ENCODE results near the gene PPFIA3. TPM values are rescaled to one million over a fixed set of nuclear protein-coding genes. Genes with fewer than 3 reads are reported as not detected.
"Not testable (repeated sequence)": the region's sequence is repeated elsewhere in the genome, so short reads cannot be mapped to it uniquely, and the experiment has no call there.

Gene PPFIA3
- total RNA-seq, 1 experiment from 2014 or later = 19.1 TPM

GRCh38 chr19:49074869-49075268 lies 44.5 kb upstream of the PPFIA3 start:
- not testable (repeated sequence) for H3K4me3 Mint-ChIP-seq; H4K20me1 ChIP-seq (ENCODE audit: control insufficient read depth, insufficient read depth, insufficient read length)

More at GRCh38 chr19:49074869-49075268, 44.5 kb upstream of the PPFIA3 start:
- H3K27ac Mint-ChIP-seq; H2BK20ac ChIP-seq (ENCODE audit: low read depth, low read length, poor library complexity, severe bottlenecking); H3K79me2 ChIP-seq (ENCODE audit: insufficient read depth, low read length); H2BK15ac ChIP-seq (ENCODE audit: low read depth, low read length); H3K4me2 ChIP-seq (ENCODE audit: insufficient read depth, insufficient read length, low read length); H3K36me3 Mint-ChIP-seq (ENCODE audit: insufficient read depth in 1 of 3, low read depth in 3 of 3); H3K27ac ChIP-seq (ENCODE audit: insufficient read length, low read depth, low read length); H3K4ac ChIP-seq (ENCODE audit: low read depth, low read length); H4K8ac ChIP-seq (replicated peaks; ENCODE audit: insufficient read length, low read depth, low read length); H2AK5ac ChIP-seq (ENCODE audit: insufficient read length, low read length); H2BK12ac ChIP-seq (ENCODE audit: insufficient read length, low read depth, low read length); H2BK120ac ChIP-seq (ENCODE audit: low read depth, low read length, poor library complexity, severe bottlenecking); H3T11ph ChIP-seq (ENCODE audit: low read length); H2BK5ac ChIP-seq (ENCODE audit: insufficient read length, low read length); H3K79me1 ChIP-seq (ENCODE audit: insufficient read depth, low read depth, low read length, poor library complexity, severe bottlenecking); H3K18ac ChIP-seq (ENCODE audit: insufficient read length, low read depth, low read length); H3K9me3 Mint-ChIP-seq; H4K5ac ChIP-seq (ENCODE audit: insufficient read length, low read depth, low read length); H3K23me2 ChIP-seq (ENCODE audit: insufficient read length, low read depth, low read length, poor library complexity, severe bottlenecking); H3K9ac ChIP-seq (ENCODE audit: extremely low read depth, insufficient read length, low read length); H3K4me1 ChIP-seq (ENCODE audit: insufficient read depth, low read length); H2AFZ ChIP-seq (ENCODE audit: low read length); H4K91ac ChIP-seq (ENCODE audit: insufficient read length, low read depth, low read length); H3K23ac ChIP-seq (ENCODE audit: insufficient read length, low read depth, low read length); H3K56ac ChIP-seq (ENCODE audit: insufficient read length, low read depth, low read length); H3K14ac ChIP-seq (ENCODE audit: insufficient read depth, low read length); H3K9me3 ChIP-seq (ENCODE audit: control insufficient read depth, low read depth, low read length): not testable (repeated sequence)
- peaks cover 4 to 20% of the 10 kb centered on the region in 2 experiments; a peak in 3 of 4 replicates for H3K4me1 Mint-ChIP-seq
- H3K27me3 Mint-ChIP-seq (ENCODE audit: low read depth) = peaks cover 68% of the 10 kb centered on the region
- no CpG with 5 or more reads among the region's 9 CpGs for WGBS (ENCODE audit: extremely low coverage, insufficient read length, low lambda C conversion rate)
- peaks cover 26% of the 10 kb centered on the region for H3K27me3 ChIP-seq (ENCODE audit: insufficient read depth, low read length)
- DNase-seq = peak; percentile 57
- peak; percentile 75 for TF ChIP-seq CTCF (conservative IDR thresholded peaks at IDR 0.05)
